A549 treated with DMSO at 1 μM for 4 hours (cell line): ENCODE data around the gene HMGN3. TPM values are rescaled to one million over a fixed set of nuclear protein-coding genes. Genes with fewer than 3 reads are reported as not detected.

Source experiments
- total RNA-seq: library from RNA; stranded (reverse); fragments of 200-300 nt; extraction: Qiagen RNA extraction; gene quantifications from 5 replicates; pipeline ENCODE4 v1.2.3, GENCODE V29; 2022; ENCODE audit warnings: low read depth

HMGN3 gene
- 54.9 to 67.0 TPM (median 58.9 TPM) in 5 replicates for total RNA-seq

GRCh38 chr6:79234150-79235022 lies at the start of gene HMGN3:
Gene HMGN3, minus strand, starts transcription at chr6:79234682.

Other genes starting within 250 kb of the HMGN3 start
- gene PHIP, start 156.4 kb downstream of the HMGN3 start, total RNA-seq: 4.3 to 8.1 TPM (median 7.2 TPM) in 5 replicates